Smooth muscle cell (in vitro differentiated cells): ENCODE data around the gene PLCXD3. TPM values are rescaled to one million over a fixed set of nuclear protein-coding genes. Genes with fewer than 3 reads are reported as not detected.
"Not testable (repeated sequence)": the region's sequence is repeated elsewhere in the genome, so short reads cannot be mapped to it uniquely, and the experiment has no call there.

Experiments used
- DNase-seq: peaks from one replicate; lab custom pipeline; 2025; ENCODE audit not compliant: unreplicated experiment; lab: John Stamatoyannopoulos, UW
- H2AFZ ChIP-seq: fragments of 200-600 bp; sonication (generic); 2 replicates; pipeline ENCODE4 v1.6.0; 2016; ENCODE audit warnings: antibody characterized with exemption, low read depth, mild to moderate bottlenecking
- H3F3A ChIP-seq: fragments of 200-600 bp; sonication (generic); 2 replicates; pipeline ENCODE4 v1.6.0; 2017; ENCODE audit warnings: antibody characterized with exemption, low read depth
- H3K27ac ChIP-seq: fragments of 200-600 bp; sonication (generic); 2 replicates; pipeline ENCODE4 v1.5.1; 2016; ENCODE audit warnings: low read depth, mild to moderate bottlenecking
- H3K27me3 ChIP-seq: fragments of 200-600 bp; sonication (generic); 2 replicates; pipeline ENCODE4 v1.6.1; 2016; ENCODE audit warnings: low read depth, mild to moderate bottlenecking
- H3K36me3 ChIP-seq: fragments of 200-600 bp; sonication (generic); 2 replicates; pipeline ENCODE4 v1.5.1; 2016; ENCODE audit warnings: low read depth
- H3K4me1 ChIP-seq: fragments of 200-600 bp; sonication (generic); 2 replicates; pipeline ENCODE4 v1.5.1; 2016; ENCODE audit warnings: low read depth
- H3K4me2 ChIP-seq: fragments of 200-600 bp; sonication (generic); 2 replicates; pipeline ENCODE4 v1.6.0; 2016; ENCODE audit warnings: mild to moderate bottlenecking
- H3K4me3 ChIP-seq: fragments of 200-600 bp; sonication (generic); 2 replicates; pipeline ENCODE4 v1.5.1; 2016; ENCODE audit warnings: mild to moderate bottlenecking
- H3K79me2 ChIP-seq: fragments of 200-600 bp; sonication (generic); 2 replicates; pipeline ENCODE4 v1.6.0; 2016; ENCODE audit warnings: low read depth, mild to moderate bottlenecking
- H3K9ac ChIP-seq: fragments of 200-600 bp; sonication (generic); 2 replicates; pipeline ENCODE4 v1.6.0; 2016; ENCODE audit warnings: low read depth
- H3K9me3 ChIP-seq: fragments of 200-600 bp; sonication (generic); replicated peaks from 2 replicates; pipeline ENCODE4 v1.5.1; 2016; ENCODE audit warnings: low read depth
- H4K20me1 ChIP-seq: fragments of 200-600 bp; sonication (generic); 2 replicates; pipeline ENCODE4 v1.6.0; 2016; ENCODE audit warnings: low read depth
- CTCF ChIP-seq: fragments of 200-600 bp; sonication (generic); IDR thresholded peaks from 2 replicates; pipeline ENCODE4 v1.5.1; 2017; ENCODE audit warnings: borderline replicate concordance, mild to moderate bottlenecking, antibody characterized with exemption; ENCODE audit not compliant: insufficient read depth, poor library complexity, severe bottlenecking
- WGBS: methylation state at CpG from one replicate; pipeline ENCODE4 v1.1.7; 2016; ENCODE audit warnings: low lambda C conversion rate; 5-methylcytosine and 5-hydroxymethylcytosine counted together
- polyA plus RNA-seq: library from polyadenylated mRNA; unstranded; fragments of >200 nt; fragmentation: Nextera tagmentation; extraction: Ambion mirVana; gene quantifications from 2 replicates; pipeline ENCODE4 v1.2.1, GENCODE V29; 2016
- total RNA-seq: library from RNA; depleted of rRNA; stranded (reverse); fragments of >200 nt; gene quantifications from 2 replicates; pipeline ENCODE4 v1.2.3, GENCODE V29; 2014

PLCXD3 gene
- total and polyA plus RNA-seq, 2 experiments from 2014 or later = 0.09 TPM; not detected in 1

GRCh38 chr5:41334221-41334620, 176.2 kb downstream of the PLCXD3 start:
- no peaks in the 10 kb centered on the region for H3K36me3 ChIP-seq
- no peaks in the 10 kb centered on the region for H3K79me2 ChIP-seq
- peaks cover 14% of the 10 kb centered on the region for H3K4me1 ChIP-seq
- peak overlapping the region; percentile 53 for H3K4me2 ChIP-seq
- DNase-seq = no peak
- TF ChIP-seq CTCF = no peak
- no peaks in the 10 kb centered on the region for H3F3A ChIP-seq
- peak overlapping the region; percentile 33 for H2AFZ ChIP-seq
- H3K27me3 ChIP-seq = no peaks in the 10 kb centered on the region
- no peak overlapping the region for H3K4me3 ChIP-seq
- H3K27ac ChIP-seq = no peak overlapping the region
- H4K20me1 ChIP-seq = no peaks in the 10 kb centered on the region
- 42% methylated on average over 1 of the region's 1 CpG for WGBS
- H3K9me3 ChIP-seq = no peaks in the 10 kb centered on the region
- H3K9ac ChIP-seq = no peak overlapping the region

- no peaks in the 10 kb centered on the region for H3K4me1 ChIP-seq
- no peak overlapping the region for H3K27ac ChIP-seq
- no peaks in the 10 kb centered on the region for H3K79me2 ChIP-seq
- H4K20me1 ChIP-seq = no peaks in the 10 kb centered on the region
- H3K4me2 ChIP-seq = no peak overlapping the region
- H3F3A ChIP-seq = no peaks in the 10 kb centered on the region
- no peak overlapping the region for H3K9ac ChIP-seq
- H3K27me3 ChIP-seq = no peaks in the 10 kb centered on the region
- no peak for DNase-seq
- WGBS = 93% methylated on average over 2 of the region's 2 CpGs
- no peak overlapping the region for H3K4me3 ChIP-seq
- no peaks in the 10 kb centered on the region for H3K9me3 ChIP-seq
- no peaks in the 10 kb centered on the region for H3K36me3 ChIP-seq
- H2AFZ ChIP-seq = no peak overlapping the region
- TF ChIP-seq CTCF = no peak
These were observed 185.3 kb downstream of the PLCXD3 start for GRCh38 chr5:41325074-41325473.

GRCh38 chr5:41322826-41323225, 187.6 kb downstream of the PLCXD3 start:
- 84% methylated on average over 3 of the region's 3 CpGs for WGBS
- DNase-seq = not testable (repeated sequence)

GRCh38 chr5:41312478-41313060, 197.8 kb downstream of the PLCXD3 start:
- Histone ChIP-seq H3K9ac (no peak overlapping the region), H2AFZ (no peak overlapping the region), H3K4me3 (no peak overlapping the region), H3K4me2 (no peak overlapping the region), H3K27ac (no peak overlapping the region), H3K36me3 (no peaks in the 10 kb centered on the region), H3F3A (no peaks in the 10 kb centered on the region), H3K4me1 (no peaks in the 10 kb centered on the region), H3K9me3 (no peaks in the 10 kb centered on the region), H3K27me3 (no peaks in the 10 kb centered on the region), H3K79me2 (no peaks in the 10 kb centered on the region), H4K20me1 (no peaks in the 10 kb centered on the region)
- WGBS = no CpG with 5 or more reads among the region's 1 CpG
- no peak for DNase-seq
- TF ChIP-seq CTCF = no peak

More at GRCh38 chr5:41322826-41323225, 187.6 kb downstream of the PLCXD3 start:
- H3K27ac ChIP-seq, H3K4me1 ChIP-seq, H3K9me3 ChIP-seq, H3K4me3 ChIP-seq, H3K4me2 ChIP-seq, H2AFZ ChIP-seq, H3K36me3 ChIP-seq, H3K79me2 ChIP-seq, H3K27me3 ChIP-seq, H3F3A ChIP-seq, H4K20me1 ChIP-seq, H3K9ac ChIP-seq: not testable (repeated sequence)
